HG03039 (cell line): ENCODE results near the gene GALP.
"Not testable (repeated sequence)": the region's sequence is repeated elsewhere in the genome, so short reads cannot be mapped to it uniquely, and the experiment has no call there.

Source experiments
- ATAC-seq: cut with Tn5 transposase; IDR thresholded peaks from one replicate; pipeline ENCODE4 v1.9.1; 2021; ENCODE audit warnings: mild to moderate bottlenecking, moderate library complexity; ENCODE audit not compliant: unreplicated experiment

Gene GALP

GRCh38 chr19:56175861-56176307, at the start of gene GALP:
Gene GALP (plus strand): TSS chr19:56176008. CDS start chr19:56177109, 1,101 bp downstream.
- not testable (repeated sequence) for ATAC-seq

DNA sequence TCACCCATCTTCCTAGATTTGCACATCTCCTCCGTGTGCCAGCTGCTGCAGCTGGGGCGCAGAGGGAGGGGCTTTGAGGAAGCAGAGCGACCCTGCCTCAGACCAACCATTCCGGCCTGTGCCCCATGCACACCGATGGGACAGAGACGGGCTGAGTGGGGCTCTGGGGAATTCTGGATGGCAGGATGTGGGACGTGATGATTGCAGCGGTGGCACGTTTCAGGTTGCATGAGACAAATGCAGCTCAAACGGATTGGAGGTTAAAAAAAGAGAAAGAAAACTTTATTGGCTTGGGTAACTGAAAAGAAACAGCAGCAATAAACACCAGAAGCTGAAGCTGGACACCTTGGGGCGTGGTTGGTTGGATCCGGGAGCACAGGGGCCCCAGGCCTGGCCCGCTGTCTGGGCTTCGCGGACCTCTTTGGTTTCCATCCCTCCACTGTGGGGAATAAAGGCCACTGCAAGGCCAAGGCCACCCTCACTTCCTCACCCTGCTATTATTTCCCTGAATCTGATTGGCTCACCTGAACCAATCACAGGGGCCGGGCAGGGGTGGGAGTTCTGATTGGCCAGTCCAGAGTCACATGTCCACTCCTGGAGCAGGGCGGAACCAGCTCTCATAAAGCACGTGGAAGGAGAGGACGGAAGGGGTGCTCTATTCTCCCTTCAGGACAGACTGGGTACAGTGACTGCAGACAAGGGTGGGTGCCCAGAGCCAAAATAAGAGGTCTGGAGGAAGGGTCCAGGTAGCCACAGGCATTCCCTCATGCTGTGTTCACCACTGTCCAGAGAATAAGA, 48.6 kb upstream of the GALP start:
- no peak for ATAC-seq

DNA sequence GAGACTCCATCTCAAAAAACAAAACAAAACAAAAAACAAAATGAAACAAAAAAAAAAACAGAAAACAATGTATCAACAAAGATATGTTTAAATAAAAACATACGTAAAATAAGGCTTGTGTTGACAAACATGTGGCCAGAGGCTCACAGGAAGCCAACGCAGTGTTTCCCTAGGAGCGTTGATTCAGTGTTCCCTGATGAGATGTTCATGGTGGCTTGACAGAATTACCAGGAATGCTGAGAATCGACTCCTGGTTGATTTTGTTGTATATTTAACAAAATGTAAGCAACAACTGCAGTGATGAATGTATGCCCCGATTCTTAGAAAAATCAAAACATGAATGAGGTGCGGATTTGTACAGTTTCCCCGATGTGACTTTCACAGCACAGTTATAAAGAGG, 45.8 kb upstream of the GALP start:
- no peak for ATAC-seq

GRCh38 chr19:56131651-56132050, 44.2 kb upstream of the GALP start:
- ATAC-seq: no peak

GRCh38 chr19:56132316-56132822, 43.4 kb upstream of the GALP start:
- no peak for ATAC-seq

DNA sequence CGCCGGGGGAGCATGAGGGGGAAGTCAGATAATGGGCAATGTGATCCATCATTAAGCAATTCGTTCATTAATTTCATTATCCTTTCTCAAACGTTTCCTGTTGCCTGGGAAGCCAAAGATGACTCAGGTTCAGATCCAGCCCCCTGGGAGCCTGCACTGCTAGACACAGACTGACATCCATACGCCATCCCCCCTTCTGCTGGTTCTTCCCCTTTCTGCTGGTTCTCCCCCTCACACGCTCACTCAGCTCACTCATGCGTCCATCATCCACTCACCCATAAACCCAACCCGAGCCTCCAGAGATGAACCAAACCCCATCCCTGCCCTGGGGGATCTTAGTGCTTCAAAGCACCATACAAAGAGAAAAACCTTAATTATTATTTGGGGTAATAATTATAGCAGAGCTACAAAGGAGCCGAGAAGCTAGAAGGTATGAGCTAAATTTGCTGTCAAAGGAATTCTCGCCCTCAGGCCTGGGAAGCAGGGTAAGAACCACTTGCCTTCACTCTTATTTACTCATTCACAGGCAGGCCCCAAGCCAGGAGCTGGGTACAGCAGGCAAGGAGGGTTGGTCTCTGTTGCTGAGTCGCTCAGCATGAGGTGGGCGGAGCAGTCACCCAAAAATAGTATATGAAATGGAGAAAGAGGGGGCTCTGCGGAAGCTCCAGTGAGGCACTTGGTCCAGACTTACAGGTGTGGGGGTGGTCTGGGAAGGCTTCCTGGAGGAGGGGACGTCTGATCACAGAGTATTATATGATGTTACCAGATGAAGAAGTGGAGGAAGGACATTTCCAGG, 41.8 kb upstream of the GALP start:
- ATAC-seq: no peak

GRCh38 chr19:56134654-56134921, 41.2 kb upstream of the GALP start:
- no peak for ATAC-seq

DNA sequence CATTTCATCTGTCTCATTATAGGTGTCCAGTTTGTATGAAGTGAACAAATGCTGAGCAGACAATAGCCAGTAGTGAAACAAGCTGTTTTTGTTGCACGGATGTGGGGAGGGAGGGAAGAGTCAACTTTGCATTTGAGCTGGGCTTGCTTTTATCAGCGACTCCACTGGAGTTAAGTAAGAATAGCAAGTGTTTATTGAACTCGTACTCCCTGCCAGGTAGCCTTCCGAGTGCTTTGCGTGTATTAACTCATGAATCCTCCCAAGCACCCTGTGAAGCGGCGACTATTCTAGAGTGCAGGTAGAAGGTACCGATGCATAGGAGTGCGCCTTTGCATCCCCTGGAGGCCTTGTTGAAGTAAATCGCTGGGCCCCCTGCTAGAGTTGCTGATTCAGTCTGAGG, 39.4 kb upstream of the GALP start:
- ATAC-seq: no peak

DNA sequence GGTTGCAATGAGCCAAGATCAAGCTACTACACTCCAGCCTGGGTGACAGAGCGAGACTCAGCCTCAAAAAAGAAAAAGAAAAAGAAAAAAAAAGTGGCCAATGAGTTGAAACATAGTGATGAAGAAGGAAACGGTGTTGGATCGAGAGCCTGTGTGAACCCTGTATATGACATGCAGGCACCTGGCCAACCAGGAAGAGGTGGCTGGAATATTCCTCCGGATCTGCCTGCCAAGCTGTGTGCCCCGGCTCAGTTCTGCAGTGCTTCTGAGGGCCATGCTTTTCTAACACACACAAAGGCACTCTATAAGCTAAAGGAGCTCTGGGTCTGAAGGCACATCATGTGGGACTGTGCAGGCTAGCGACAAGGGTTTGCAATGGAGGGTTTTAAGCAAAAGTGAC, 38.4 kb upstream of the GALP start:
- ATAC-seq: no peak

- ATAC-seq: no peak
Observed at GRCh38 chr19:56138069-56138468, 37.7 kb upstream of the GALP start.

DNA sequence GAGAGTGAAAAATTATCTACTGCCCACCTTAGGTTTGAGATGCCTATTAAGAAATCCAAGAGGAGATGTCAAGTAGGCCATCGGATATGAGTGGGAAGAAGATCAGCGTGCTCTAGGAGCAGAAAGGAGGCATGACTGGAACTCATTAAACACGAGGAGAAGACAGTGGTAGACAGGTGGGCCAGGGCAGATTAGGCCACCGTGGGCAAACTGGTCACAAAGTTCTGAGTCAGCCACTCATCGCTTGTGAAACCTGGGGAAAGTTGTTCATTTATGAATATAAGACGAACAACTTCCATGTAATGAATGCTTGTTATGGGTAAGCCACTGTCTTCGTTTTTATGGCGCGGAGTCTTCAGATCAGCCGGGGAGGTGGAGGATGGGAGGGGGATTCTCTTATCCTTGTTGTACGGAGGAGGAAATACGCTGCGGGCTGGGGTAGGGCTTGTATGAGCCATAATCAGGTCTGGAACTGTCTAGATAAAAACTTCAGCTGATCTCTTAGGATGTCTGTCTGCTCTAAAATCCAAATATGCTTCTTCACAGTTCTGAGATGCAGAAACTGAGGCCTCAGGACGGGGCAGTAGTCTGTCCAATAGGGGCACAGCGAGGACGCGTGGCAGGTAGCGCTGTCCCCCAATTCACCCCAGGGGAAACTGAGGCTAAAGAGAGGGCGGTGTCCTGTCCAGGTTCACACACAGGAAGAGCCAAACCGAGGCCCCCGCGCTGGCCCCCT, 35.8 kb upstream of the GALP start:
- no peak for ATAC-seq

DNA sequence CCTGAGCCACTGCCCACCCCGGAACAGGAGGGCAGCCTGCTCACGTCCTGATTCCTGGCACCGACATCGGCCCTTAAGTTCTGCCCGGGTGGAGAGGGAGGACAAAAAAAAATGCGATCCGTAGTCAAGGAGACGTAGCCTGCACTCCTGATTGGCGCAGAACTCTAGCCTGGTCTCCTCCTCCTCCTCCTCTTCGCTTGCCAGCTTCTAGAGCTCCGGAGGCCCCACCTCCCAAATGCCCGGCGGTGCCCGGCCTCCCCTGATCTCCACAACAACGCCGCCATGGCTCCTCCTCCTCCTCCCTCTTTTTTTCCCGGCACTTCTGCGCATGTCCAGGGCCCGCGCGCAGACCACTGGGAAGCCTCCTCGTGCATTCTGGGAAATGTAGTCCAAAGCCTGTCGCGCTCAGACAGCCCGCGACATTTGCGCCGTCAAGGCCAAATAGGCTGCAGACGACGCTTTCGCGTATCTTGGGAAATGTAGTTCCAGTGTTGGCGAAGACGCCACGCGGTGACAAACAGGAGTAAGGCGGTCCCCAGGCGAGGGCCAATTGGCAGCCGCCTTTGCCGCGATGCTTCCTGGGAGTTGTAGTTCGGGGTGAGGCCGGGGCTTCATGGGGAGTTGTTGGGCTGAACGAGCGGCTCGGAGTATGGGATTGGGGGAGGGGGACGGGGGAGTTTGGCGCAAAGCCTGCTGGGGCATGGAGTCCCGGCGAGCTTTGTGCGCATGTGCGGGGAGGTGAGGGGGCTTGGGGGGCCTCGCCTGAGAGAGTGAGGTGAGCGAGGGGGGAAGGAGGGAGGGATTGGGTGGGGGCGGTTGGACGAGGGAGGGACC, 35.0 kb upstream of the GALP start, which contains the start of gene ZNF444:
TSS of gene ZNF444 (plus strand) at position 705 of the 834 bp plus-strand sequence. CDS start 5,625 bp downstream, outside the sequence.
- peak; percentile 82 for ATAC-seq

- ATAC-seq: no peak
Observed at GRCh38 chr19:56141417-56141993, 34.3 kb upstream of the GALP start.

DNA sequence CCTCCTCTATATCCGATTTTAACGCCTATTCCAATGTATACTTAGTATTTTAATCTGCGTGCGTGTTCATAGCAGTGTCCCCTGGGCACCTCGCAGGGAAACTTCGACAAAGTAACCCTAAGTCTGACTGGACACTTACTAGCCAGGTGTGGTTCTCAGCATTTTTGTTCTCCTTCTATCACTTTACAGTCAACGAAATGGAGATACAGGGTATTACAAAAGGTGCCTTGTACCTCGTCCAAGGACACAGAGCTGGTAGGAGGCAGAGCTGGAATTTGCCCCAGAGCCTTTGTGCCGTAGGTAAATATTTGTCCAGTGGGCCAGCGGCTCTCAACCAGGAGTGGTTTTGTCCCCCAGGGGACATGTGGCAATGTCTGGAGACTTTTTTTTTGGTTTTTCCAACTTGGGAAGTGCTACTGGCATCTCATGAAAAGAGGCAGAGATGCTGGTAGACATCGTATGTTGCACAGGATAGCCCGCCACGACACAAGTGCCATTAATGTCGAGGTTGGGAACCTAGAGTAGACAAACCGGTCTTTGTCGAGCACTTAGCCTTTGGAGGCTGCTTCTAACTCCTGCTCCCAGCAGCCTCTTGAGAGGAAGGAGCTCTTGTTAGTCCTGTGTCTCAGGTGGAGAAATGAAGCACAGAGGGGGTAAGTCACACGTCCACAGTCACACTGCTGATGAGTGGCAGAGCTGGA, 33.6 kb upstream of the GALP start:
- no peak for ATAC-seq

GRCh38 chr19:56142897-56143434, 32.8 kb upstream of the GALP start:
- no peak for ATAC-seq

- ATAC-seq: no peak
Observed at GRCh38 chr19:56144376-56144775, 31.4 kb upstream of the GALP start.

- ATAC-seq: no peak
Observed at GRCh38 chr19:56144831-56145230, 31.0 kb upstream of the GALP start.

GRCh38 chr19:56145698-56146097, 30.1 kb upstream of the GALP start:
- no peak for ATAC-seq

DNA sequence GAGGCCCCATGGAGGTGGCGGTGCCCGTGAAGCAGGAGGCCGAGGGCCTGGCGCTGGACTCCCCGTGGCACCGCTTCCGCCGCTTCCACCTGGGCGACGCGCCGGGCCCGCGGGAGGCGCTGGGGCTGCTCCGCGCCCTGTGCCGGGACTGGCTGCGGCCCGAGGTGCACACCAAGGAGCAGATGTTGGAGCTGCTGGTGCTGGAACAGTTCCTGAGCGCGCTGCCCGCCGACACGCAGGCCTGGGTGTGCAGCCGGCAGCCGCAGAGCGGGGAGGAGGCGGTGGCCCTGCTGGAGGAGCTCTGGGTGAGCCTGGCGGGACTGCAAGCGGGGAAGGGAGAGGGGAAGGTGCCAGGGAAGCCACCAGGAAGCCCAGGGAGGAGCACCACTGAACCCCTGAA, 28.9 kb upstream of the GALP start:
- no peak for ATAC-seq
